Measurements from ENCODE around the gene FNDC3B.

The FNDC3B gene

DNA sequence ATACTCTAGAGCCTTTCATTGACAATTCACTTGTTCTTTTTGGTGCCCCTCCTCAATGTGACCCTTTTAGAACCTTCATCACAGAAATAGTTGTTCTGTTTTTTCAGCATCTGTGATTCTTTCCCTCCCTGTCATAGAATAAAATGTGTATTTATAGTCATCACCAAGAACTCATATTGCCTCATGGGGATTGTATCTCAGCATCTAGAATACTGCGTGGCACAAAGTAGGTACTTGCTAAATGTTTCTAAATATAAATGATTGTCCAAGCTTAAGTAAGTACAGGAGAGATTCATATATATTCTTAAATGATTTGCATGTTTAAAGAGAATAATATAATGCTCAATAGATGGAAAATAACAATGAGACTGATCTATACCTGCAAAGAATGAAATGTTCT lies 190.1 kb downstream of the FNDC3B start:
- H3F3A ChIP-seq (ENCODE audit: insufficient read depth, low read length): no peaks in the 10 kb centered on the region
- H3K4me3 ChIP-seq (ENCODE audit: low read depth, low read length, poor library complexity, severe bottlenecking): no peak overlapping the region
- no peaks in the 10 kb centered on the region for H4K20me1 ChIP-seq (ENCODE audit: insufficient read depth, low read length)
- no peaks in the 10 kb centered on the region for H3K27me3 ChIP-seq (ENCODE audit: insufficient read depth, low read length)
- no peaks in the 10 kb centered on the region for H3K4me1 ChIP-seq (ENCODE audit: insufficient read depth, low read length, severe bottlenecking)
- H3K9me2 ChIP-seq (ENCODE audit: low read depth, low read length): no peaks in the 10 kb centered on the region
- H3K4me2 ChIP-seq (ENCODE audit: low read length): no peak overlapping the region
- H3K36me3 ChIP-seq (ENCODE audit: insufficient read depth, low read length): no peaks in the 10 kb centered on the region
- no peaks in the 10 kb centered on the region for H3K9me3 ChIP-seq (ENCODE audit: low read length)
- H3K27ac ChIP-seq (ENCODE audit: low read depth, low read length, poor library complexity, severe bottlenecking): no peak overlapping the region
- no peaks in the 10 kb centered on the region for H3K79me2 ChIP-seq (ENCODE audit: insufficient read depth, low read length)
- no peak overlapping the region for H2AFZ ChIP-seq (ENCODE audit: low read length)
- no peak overlapping the region for H3K9ac ChIP-seq (ENCODE audit: low read length)
- no peak for TF ChIP-seq CTCF (IDR thresholded peaks at IDR 0.05; ENCODE audit: low read length)
- no peak for TF ChIP-seq EZH2 (IDR thresholded peaks at IDR 0.05; ENCODE audit: borderline replicate concordance, low read length)

- Histone ChIP-seq H3K27me3 (ENCODE audit: insufficient read depth, low read length) (no peaks in the 10 kb centered on the region), H3F3A (ENCODE audit: insufficient read depth, low read length) (no peaks in the 10 kb centered on the region), H3K9ac (ENCODE audit: low read length) (no peak overlapping the region), H3K27ac (ENCODE audit: low read depth, low read length, poor library complexity, severe bottlenecking) (no peak overlapping the region), H3K79me2 (ENCODE audit: insufficient read depth, low read length) (no peaks in the 10 kb centered on the region), H3K9me2 (ENCODE audit: low read depth, low read length) (no peaks in the 10 kb centered on the region), H3K9me3 (ENCODE audit: low read length) (no peaks in the 10 kb centered on the region), H3K4me3 (ENCODE audit: low read depth, low read length, poor library complexity, severe bottlenecking) (no peak overlapping the region), H3K4me2 (ENCODE audit: low read length) (no peak overlapping the region), H3K36me3 (ENCODE audit: insufficient read depth, low read length) (no peaks in the 10 kb centered on the region), H3K4me1 (ENCODE audit: insufficient read depth, low read length, severe bottlenecking) (no peaks in the 10 kb centered on the region), H2AFZ (ENCODE audit: low read length) (no peak overlapping the region), H4K20me1 (ENCODE audit: insufficient read depth, low read length) (no peaks in the 10 kb centered on the region)
- TF ChIP-seq CTCF (IDR thresholded peaks at IDR 0.05; ENCODE audit: low read length) (no peak), EZH2 (IDR thresholded peaks at IDR 0.05; ENCODE audit: borderline replicate concordance, low read length) (no peak)
These were observed 192.0 kb downstream of the FNDC3B start for GRCh38 chr3:172231318-172231901.

DNA sequence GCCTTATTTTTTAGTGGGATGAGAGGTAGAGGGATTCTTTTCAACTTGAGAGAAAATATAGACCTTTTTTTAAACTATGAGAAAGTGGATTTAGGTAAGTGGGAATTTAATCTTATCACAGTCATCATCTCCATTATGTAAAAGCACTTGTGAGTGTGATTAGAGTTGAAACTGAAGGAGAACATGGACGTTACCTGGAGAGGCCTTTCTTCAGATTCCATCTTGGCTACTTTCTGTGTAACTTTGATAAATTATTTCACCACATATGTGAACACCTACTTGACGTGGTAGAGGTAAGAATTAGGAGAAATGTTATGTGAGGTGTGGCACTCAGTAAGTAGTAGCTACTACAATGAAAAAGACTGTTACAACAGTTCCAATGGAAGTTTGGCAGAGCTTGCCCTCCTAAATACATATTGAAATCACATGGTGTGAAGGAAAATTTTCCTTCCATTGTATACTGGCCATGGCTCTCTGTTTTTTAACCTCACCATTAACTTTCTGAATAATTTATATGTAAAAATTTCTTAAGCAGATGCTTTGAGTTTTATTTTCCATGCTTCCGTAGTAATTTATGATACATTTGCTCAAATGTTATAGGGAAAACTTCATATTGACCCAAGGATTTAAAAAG lies 193.3 kb downstream of the FNDC3B start:
- H3K4me1 ChIP-seq (ENCODE audit: insufficient read depth, low read length, severe bottlenecking): no peaks in the 10 kb centered on the region
- H3K27me3 ChIP-seq (ENCODE audit: insufficient read depth, low read length): no peaks in the 10 kb centered on the region
- H4K20me1 ChIP-seq (ENCODE audit: insufficient read depth, low read length): no peaks in the 10 kb centered on the region
- H3K9me2 ChIP-seq (ENCODE audit: low read depth, low read length): no peaks in the 10 kb centered on the region
- H3K4me3 ChIP-seq (ENCODE audit: low read depth, low read length, poor library complexity, severe bottlenecking): no peak overlapping the region
- H3K79me2 ChIP-seq (ENCODE audit: insufficient read depth, low read length): no peaks in the 10 kb centered on the region
- H3F3A ChIP-seq (ENCODE audit: insufficient read depth, low read length): no peaks in the 10 kb centered on the region
- no peaks in the 10 kb centered on the region for H3K9me3 ChIP-seq (ENCODE audit: low read length)
- H3K9ac ChIP-seq (ENCODE audit: low read length): no peak overlapping the region
- no peak overlapping the region for H3K27ac ChIP-seq (ENCODE audit: low read depth, low read length, poor library complexity, severe bottlenecking)
- TF ChIP-seq CTCF (IDR thresholded peaks at IDR 0.05; ENCODE audit: low read length) (no peak), EZH2 (IDR thresholded peaks at IDR 0.05; ENCODE audit: borderline replicate concordance, low read length) (no peak)
- H2AFZ ChIP-seq (ENCODE audit: low read length): no peak overlapping the region
- no peaks in the 10 kb centered on the region for H3K36me3 ChIP-seq (ENCODE audit: insufficient read depth, low read length)
- no peak overlapping the region for H3K4me2 ChIP-seq (ENCODE audit: low read length)

All from OCI-LY1 (cell line).